Fibroblast of lung (primary cell): ENCODE data around the gene EGFL6. TPM values are rescaled to one million over a fixed set of nuclear protein-coding genes. Genes with fewer than 3 reads are reported as not detected.
"Not testable (repeated sequence)": the region's sequence is repeated elsewhere in the genome, so short reads cannot be mapped to it uniquely, and the experiment has no call there.

Experiments
- DNase-seq, 2 donors: peaks; one replicate each; pipeline versions ENCODE4 v3.0.0 to v3.0.0-alpha.2; 2010; ENCODE audit warnings: low read depth in 2 of 2
- H2AFZ ChIP-seq: 2 replicates; pipeline ENCODE4 v1.5.1; 2012; ENCODE audit warnings: low read length, control low read depth, inconsistent platforms
- H3K27ac ChIP-seq: 2 replicates; pipeline ENCODE4 v1.5.1; 2011; ENCODE audit warnings: low read length, control low read depth; ENCODE audit not compliant: insufficient read depth
- H3K27me3 ChIP-seq: 2 replicates; pipeline ENCODE4 v1.5.1; 2011; ENCODE audit warnings: mild to moderate bottlenecking, low read length; ENCODE audit not compliant: control insufficient read depth, insufficient read depth
- H3K36me3 ChIP-seq: 2 replicates; pipeline ENCODE4 v1.5.1; 2011; ENCODE audit warnings: low read length; ENCODE audit not compliant: control insufficient read depth, insufficient read depth
- H3K4me1 ChIP-seq: 2 replicates; pipeline ENCODE4 v1.5.1; 2011; ENCODE audit warnings: low read length; ENCODE audit not compliant: control insufficient read depth, insufficient read depth; ENCODE audit errors: extremely low read depth
- H3K4me2 ChIP-seq: 2 replicates; pipeline ENCODE4 v1.5.1; 2011; ENCODE audit warnings: low read length, control low read depth; ENCODE audit not compliant: insufficient read depth; ENCODE audit errors: extremely low read depth
- H3K4me3 ChIP-seq, 4 experiments: fragments of 200-600 bp in 1 of 4; sonication (generic) in 1 of 4; replicated peaks in 1 of 4; 2 replicates each; pipeline ENCODE4 v1.5.1; 2011 to 2016; ENCODE audit warnings: low read length in 4 of 4, low read depth in 3 of 4, mild to moderate bottlenecking in 3 of 4, control low read depth in 2 of 4, inconsistent platforms in 1 of 4, mixed read lengths in 1 of 4; ENCODE audit not compliant: insufficient read depth in 1 of 4; ENCODE audit errors: control extremely low read depth in 1 of 4
- H3K79me2 ChIP-seq: 2 replicates; pipeline ENCODE4 v1.5.1; 2012; ENCODE audit warnings: mild to moderate bottlenecking, low read length, inconsistent platforms; ENCODE audit not compliant: control insufficient read depth, insufficient read depth
- H3K9ac ChIP-seq: 2 replicates; pipeline ENCODE4 v1.5.1; 2011; ENCODE audit warnings: mild to moderate bottlenecking, low read length, control low read depth; ENCODE audit not compliant: insufficient read depth
- H3K9me3 ChIP-seq: 2 replicates; pipeline ENCODE4 v1.5.1; 2012; ENCODE audit warnings: low read depth, low read length; ENCODE audit not compliant: control insufficient read depth, insufficient read depth
- H4K20me1 ChIP-seq: 2 replicates; pipeline ENCODE4 v1.5.1; 2011; ENCODE audit warnings: low read length; ENCODE audit not compliant: control insufficient read depth, insufficient read depth; ENCODE audit errors: extremely low read depth
- EZH2 ChIP-seq: IDR thresholded peaks from 2 replicates; pipeline ENCODE4 v1.5.1; 2012; ENCODE audit warnings: low read length, control low read depth, mild to moderate bottlenecking; ENCODE audit errors: missing control alignments
- polyA plus RNA-seq, 2 donors: library from polyadenylated mRNA; depleted of rRNA in 1 of 2; stranded (reverse) in 1 of 2; unstranded in 1 of 2; fragments of >200 nt; gene quantifications; 2 replicates each; pipeline ENCODE4 v1.2.1, GENCODE V29; 2011 to 2012; ENCODE audit warnings: missing spikeins in 1 of 2
- total RNA-seq: library from RNA; depleted of rRNA; stranded (reverse); fragments of >200 nt; gene quantifications from 2 replicates; pipeline ENCODE4 v1.2.1, GENCODE V29; 2014
- TF ChIP-seq, protein P1 (sequence below), 2 donors: IDR thresholded peaks in 1 of 2; conservative IDR thresholded peaks in 1 of 2; 1 replicate in 1 of 2; 2 replicates in 1 of 2; pipeline ENCODE4 v1.5.1; 2011 to 2012; ENCODE audit warnings: low read length in 2 of 2, control low read depth in 1 of 2, inconsistent platforms in 1 of 2, low read depth in 1 of 2, mild to moderate bottlenecking in 1 of 2

Gene EGFL6
- total and polyA plus RNA-seq, 2 donors (not counting 1 experiment from before 2014, with no cell fraction given), result 0.17 to 0.32 TPM

DNA sequence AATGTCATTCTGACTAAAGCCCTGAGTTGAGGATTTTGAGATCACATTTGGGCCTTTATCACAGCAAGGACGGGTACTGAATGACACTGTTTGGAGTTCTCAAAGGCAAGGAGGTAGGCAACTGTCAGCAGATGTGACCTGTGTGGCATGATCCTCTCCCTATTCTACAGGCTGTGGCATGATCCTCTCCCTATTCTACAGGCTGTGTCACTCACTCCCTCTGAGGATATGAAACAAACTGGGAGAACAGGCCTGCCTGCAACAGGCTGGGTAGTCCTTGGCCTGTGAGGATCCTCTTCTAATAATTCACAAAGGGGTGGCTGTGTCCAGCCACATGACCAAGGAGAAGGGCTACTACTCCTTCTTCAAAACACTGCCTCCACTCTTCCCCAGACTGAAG is 68.6 kb downstream of the EGFL6 start:
- Histone ChIP-seq H2AFZ (no peak overlapping the region), H3K4me2 (no peak overlapping the region), H3K4me1 (no peaks in the 10 kb centered on the region), H3K27ac (no peak overlapping the region), H3K9me3 (no peaks in the 10 kb centered on the region), H4K20me1 (no peaks in the 10 kb centered on the region), H3K79me2 (no peaks in the 10 kb centered on the region), H3K36me3 (no peaks in the 10 kb centered on the region), H3K4me3 (no peak overlapping the region), H3K27me3 (no peaks in the 10 kb centered on the region), H3K9ac (no peak overlapping the region)
- TF ChIP-seq, protein P1, sequence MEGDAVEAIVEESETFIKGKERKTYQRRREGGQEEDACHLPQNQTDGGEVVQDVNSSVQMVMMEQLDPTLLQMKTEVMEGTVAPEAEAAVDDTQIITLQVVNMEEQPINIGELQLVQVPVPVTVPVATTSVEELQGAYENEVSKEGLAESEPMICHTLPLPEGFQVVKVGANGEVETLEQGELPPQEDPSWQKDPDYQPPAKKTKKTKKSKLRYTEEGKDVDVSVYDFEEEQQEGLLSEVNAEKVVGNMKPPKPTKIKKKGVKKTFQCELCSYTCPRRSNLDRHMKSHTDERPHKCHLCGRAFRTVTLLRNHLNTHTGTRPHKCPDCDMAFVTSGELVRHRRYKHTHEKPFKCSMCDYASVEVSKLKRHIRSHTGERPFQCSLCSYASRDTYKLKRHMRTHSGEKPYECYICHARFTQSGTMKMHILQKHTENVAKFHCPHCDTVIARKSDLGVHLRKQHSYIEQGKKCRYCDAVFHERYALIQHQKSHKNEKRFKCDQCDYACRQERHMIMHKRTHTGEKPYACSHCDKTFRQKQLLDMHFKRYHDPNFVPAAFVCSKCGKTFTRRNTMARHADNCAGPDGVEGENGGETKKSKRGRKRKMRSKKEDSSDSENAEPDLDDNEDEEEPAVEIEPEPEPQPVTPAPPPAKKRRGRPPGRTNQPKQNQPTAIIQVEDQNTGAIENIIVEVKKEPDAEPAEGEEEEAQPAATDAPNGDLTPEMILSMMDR (conservative IDR thresholded peaks at IDR 0.05 in 1 of 2, IDR thresholded peaks at IDR 0.05 in 1 of 2; ENCODE audit: low read depth in 1 of 2, low read length in 2 of 2), result no peak
- no peak for TF ChIP-seq EZH2
- DNase-seq, result no peak

DNA sequence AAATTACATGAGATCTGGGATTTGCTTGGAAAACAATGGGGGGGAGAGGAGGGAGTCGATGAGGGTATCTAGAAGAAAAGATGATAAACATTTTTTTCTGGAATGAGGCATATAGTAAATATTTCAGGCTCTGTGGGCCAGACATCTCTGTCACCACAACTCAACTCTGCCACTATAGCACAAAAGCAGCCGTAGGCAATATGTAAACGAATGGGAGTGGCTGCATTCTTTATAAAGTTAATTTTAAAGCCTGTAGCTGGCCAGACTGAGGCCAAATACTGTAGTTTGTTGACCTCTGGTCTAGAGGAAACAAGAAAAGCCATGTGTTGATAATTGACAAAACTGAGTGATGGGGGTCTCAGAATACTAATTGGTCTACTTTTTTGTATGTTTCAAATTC is 69.4 kb downstream of the EGFL6 start:
- H3K27me3 ChIP-seq, result no peaks in the 10 kb centered on the region
- H3K36me3 ChIP-seq, result no peaks in the 10 kb centered on the region
- no peak overlapping the region for H3K4me2 ChIP-seq
- H3K9ac ChIP-seq, result no peak overlapping the region
- no peak overlapping the region for H3K27ac ChIP-seq
- no peaks in the 10 kb centered on the region for H3K4me1 ChIP-seq
- no peak for DNase-seq
- no peaks in the 10 kb centered on the region for H3K9me3 ChIP-seq
- no peak overlapping the region for H2AFZ ChIP-seq
- no peaks in the 10 kb centered on the region for H4K20me1 ChIP-seq
- no peak overlapping the region for H3K4me3 ChIP-seq
- TF ChIP-seq, protein P1 (conservative IDR thresholded peaks at IDR 0.05 in 1 of 2, IDR thresholded peaks at IDR 0.05 in 1 of 2; ENCODE audit: low read depth in 1 of 2, low read length in 2 of 2), result no peak
- TF ChIP-seq EZH2, result no peak
- H3K79me2 ChIP-seq, result no peaks in the 10 kb centered on the region

DNA sequence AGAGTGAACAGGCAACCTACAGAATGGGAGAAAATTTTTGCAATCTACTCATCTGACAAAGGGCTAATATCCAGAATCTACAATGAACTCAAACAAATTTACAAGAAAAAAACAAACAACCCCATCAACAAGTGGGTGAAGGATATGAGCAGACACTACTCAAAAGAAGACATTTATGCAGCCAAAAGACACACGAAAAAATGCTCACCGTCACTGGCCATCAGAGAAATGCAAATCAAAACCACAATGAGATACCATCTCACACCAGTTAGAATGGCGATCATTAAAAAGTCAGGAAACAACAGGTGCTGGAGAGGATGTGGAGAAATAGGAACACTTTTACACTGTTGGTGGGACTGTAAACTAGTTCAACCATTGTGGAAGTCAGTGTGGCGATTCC is 72.3 kb downstream of the EGFL6 start:
- not testable (repeated sequence) for H3K27ac ChIP-seq, DNase-seq, H3K9me3 ChIP-seq, H3K4me1 ChIP-seq, H3K4me3 ChIP-seq, H3K27me3 ChIP-seq, H3K79me2 ChIP-seq, H3K9ac ChIP-seq, H4K20me1 ChIP-seq, H2AFZ ChIP-seq, H3K4me2 ChIP-seq, H3K36me3 ChIP-seq
